GOT3 (cell line): ENCODE measurements around the gene CDC14A.
A peak's percentile ranks its signal among the peaks of the same experiment; 100 is the strongest.
"Not testable (repeated sequence)": the region's sequence is repeated elsewhere in the genome, so short reads cannot be mapped to it uniquely, and the experiment has no call there.

ENCODE experiments used
- DNase-seq: peaks from one replicate; lab custom pipeline; 2025; ENCODE audit warnings: mixed read lengths; lab: John Stamatoyannopoulos, UW

The CDC14A gene, protein sequence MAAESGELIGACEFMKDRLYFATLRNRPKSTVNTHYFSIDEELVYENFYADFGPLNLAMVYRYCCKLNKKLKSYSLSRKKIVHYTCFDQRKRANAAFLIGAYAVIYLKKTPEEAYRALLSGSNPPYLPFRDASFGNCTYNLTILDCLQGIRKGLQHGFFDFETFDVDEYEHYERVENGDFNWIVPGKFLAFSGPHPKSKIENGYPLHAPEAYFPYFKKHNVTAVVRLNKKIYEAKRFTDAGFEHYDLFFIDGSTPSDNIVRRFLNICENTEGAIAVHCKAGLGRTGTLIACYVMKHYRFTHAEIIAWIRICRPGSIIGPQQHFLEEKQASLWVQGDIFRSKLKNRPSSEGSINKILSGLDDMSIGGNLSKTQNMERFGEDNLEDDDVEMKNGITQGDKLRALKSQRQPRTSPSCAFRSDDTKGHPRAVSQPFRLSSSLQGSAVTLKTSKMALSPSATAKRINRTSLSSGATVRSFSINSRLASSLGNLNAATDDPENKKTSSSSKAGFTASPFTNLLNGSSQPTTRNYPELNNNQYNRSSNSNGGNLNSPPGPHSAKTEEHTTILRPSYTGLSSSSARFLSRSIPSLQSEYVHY

DNA sequence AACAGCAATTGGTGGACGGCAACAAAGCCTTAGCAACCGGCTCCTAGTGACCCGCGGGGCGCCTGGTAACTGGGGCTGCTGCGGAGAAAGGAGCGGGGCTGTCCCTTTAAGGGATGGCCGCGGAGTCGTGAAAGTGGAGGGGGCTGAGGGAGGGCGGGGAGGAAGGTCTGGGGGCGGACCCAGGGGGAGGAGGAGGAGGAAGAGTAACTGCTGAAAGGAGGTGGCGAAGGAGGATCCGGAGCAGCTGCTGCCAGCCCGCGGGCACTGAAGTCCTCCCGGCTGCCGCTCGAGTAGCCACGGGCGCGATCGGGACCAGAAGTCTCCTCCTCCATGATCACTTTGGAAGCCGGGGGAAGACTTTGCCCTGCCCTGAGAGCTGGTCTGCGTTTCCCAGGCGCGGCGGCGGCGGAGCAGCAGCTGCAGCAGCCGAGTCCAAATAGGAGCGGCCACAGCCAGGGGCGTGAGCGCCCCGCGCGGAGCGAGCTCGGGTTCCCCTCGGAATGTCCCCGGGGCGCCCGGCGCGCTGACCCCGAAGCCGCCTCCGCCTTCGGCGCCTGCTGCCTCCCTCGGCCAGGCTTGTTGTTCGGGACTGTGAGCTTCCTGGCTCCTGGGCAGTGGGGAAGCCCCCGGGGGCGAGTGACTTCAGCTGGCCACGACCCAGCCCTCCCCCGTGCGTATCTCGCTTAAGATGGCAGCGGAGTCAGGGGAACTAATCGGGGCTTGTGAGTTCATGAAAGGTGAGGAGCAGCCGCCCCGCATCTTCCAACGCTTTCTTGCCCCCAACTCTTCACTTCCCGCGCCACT, at the start of gene CDC14A:
TSS of gene CDC14A (plus strand) at position 240 of the 804 bp plus-strand sequence. CDS start at position 689, 449 bp downstream.
- DNase-seq = peak; percentile 38

DNA sequence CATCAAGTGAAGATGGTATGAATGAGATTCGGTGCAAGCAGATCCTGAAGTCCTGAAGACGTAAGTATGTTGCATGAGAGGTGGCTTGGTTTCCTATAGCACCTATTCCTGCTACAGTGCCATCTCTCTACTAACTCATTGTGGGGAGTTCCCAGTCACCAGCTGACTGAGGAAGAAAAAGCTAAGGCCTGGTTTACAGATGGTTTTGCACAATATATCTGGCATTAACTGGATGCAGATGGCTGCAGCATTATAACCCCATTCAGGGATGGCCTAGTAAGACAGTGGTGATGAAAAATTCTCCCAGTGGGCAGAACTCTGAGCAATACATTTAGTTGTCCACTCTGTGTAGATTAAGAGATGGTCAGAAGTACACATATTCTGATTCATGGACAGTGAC, 49.6 kb upstream of the CDC14A start:
- DNase-seq = no peak

DNA sequence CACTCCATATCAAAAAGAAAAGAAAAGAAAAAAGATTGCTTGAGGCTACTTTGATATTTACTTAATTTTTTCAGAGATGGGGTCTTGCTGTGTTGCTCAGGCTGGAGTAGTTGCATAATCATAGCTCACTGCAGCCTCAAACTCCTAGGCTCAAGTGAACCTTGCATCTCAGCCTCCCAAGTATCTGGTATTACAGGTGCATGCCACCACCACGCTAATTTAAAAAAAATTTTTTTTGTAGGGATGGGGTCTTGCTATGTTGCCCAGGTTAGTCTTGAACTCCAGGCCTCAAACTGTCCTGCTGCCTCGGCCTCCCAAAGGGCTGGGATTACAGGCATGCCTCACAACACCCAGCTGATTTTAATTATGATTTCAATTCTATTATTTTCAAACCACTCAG, 48.1 kb upstream of the CDC14A start:
- no peak for DNase-seq

DNA sequence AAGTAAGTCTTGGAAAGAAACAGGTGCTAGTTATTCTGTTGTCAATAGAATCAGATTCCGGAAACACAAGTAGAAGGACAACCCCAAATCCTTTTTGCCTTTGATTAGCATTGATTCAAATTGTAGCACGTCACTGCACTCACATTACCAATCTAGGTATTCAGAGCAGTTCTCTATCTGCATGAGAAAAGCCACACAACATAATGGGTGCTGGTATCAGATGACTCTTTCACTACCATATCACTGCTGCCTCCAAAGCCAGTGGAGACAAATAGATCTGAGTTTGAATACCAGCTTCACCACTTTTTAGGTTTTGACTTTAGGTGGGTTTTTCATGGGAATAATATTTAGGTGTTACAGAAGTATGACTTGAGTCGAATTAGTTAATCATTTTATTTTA, 47.4 kb upstream of the CDC14A start:
- DNase-seq = no peak

DNA sequence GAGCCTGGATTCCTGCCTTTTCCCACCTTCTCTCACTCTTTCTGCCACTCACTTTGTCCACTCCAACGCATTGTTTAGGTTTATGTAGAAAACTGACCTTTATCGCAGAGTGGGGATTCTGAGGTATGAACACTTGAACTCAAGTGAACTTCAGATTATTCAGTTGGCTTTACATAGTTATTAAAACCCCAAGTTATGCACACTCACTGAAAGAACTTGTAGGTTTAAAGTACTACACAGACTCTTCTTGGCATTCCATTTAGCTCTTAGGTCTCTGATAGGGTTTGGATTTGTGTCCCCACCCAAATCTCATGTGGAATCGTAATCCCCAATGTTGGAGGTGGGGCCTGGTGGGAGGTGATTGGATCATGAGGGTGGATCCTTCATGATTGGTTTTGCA, 46.4 kb upstream of the CDC14A start:
- DNase-seq = no peak

DNA sequence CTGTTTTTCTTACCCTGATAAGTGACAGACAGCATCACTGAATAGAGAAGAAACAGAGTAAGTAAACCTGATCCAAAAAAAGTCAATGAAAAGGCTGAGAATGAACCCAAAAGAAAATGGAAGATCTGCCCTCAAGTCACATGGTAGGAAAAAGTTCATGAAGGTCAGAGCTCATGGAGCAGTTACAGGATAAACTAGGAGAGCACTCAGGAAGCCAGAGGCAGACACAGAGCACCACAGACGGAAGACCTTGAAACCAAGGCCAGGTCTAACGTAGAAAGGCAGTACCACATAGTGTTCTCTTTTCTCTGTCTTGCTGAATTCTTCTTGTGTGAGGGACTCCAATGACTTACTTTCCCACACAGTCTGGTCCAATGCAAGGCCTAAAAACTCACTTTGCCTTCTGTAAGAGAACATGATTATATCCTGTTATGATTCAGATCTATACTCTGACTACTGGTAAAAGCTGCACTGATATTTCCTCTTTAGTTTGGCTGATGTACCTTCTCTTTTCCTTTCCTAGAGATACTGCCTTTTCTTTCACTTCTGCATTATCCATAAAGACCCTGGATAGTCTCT, 45.5 kb upstream of the CDC14A start:
- no peak for DNase-seq

DNA sequence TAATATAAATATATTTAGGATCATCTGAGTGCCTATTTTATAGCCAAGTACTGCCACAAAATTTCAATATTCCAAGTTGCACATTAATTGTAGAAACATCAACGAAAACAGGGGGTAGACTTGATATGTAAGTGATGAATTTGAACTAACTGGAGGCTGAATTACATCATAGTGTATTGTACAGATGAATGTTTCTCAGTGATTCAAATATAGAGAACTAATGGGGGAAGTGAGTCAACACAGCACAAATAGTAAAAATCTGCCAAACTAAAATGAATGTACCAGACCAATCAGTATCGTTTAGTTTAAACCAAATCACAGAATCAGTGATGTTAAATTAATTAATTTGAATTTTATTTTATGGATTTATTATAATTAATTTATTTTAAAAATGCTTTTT, 43.5 kb upstream of the CDC14A start:
- no peak for DNase-seq

DNA sequence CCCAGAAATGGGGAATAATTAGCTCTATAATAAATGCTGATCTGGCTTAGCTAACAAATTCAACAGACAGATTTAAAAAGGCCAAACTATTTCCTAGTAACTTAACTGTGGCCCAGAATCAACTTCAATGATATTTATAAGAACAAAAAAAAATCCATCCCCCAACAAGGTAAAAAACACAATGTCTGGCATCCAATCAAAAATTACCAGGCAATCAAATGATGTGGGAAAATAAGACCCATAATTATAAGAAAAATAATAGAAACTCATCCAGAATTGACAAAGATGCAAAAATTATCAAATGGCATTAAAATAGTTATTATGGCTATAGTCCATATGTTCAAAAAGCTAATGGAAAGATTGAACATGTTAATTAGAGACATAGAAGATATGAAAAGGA, 42.4 kb upstream of the CDC14A start:
- no peak for DNase-seq

DNA sequence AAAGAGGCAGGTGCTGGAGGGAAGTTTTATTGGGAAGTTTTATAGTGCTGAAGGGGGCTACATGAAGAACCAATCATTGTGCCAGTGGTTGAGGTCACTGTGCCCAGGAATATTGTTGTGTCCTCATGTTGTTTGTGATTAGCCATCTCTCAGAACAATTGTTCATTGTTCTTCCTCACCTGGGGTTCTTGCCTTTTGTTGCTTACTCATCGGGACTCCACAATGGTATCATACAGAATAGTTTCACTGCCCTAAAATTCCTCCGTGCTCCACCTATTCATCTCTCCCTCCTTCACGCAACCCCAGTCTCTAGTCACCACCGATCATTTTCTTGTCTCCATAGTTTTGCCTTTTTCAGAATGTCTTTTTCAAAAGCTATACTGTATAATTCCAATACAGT, 38.9 kb upstream of the CDC14A start:
- DNase-seq = no peak

DNA sequence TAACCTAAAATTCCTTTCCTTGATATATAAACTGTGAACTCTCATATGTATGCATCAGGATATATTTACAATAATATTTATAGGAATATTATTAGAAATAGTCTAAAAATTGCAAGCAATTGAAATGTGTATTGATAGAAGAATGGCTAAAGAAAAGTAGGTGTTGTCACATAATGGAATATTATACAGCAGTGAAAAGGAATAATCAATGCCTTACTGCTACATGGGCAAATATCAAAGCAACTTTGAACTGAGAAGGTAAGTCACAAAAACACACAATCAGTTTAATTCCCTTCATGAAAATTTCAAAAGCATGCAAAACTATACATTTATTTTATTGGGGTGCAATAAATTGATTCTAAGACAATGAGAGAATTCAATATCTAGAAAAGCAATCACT, 35.7 kb upstream of the CDC14A start:
- DNase-seq = no peak

DNA sequence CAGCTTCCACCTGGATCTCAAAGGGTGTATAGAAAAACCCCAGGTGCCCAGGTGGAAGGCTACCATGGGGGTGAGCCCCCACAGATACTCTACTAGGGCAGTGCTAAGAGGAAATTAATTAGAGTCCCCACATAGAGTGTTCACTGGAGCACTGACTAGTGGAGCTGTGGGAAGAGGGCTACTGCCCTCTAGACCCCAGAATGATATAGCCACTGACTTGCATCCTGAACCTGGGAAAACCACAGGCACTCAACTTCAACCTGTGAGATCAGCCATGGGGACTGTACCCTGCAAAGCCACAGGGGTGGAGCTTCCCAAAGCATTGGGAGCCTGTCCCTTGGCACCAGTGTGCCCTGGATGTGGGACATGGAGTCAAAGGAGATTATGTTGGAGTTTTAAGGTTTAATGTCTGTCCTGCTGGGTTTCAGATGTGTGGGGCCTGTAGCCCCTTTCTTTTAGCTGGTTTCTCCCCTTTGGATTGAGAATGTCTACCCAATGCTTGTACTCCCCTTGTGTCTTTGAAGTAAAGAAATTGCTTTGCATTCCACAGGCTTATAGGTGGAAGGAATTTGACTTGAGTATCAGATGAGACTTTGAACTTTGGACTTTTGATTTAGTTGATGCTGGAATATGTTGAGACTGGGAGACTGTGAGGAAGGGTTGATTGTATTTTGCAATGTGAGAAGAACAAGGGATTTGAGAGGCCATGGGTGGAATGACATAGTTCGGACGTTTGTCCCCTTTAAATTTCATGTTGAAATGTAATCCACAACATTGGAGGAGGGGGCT, 31.8 kb upstream of the CDC14A start:
- DNase-seq = no peak

DNA sequence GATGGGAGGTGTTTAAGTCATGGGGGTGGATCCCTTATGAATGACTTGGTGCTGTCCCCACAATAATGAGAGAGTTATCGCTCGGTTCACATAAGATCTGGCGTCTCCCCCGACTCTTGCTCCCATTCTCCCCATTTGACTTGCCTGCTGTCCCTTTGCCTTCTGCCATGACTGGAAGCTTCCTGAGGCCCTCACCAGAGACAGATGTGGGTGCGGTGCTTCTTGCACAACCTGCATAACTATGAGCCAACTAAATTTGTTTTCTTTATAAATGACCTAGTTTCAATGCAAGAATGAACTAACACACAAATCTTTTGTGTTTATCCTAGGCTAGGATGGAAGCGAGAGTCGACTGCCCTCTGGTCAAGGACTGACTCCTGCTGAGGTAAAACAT, 31.2 kb upstream of the CDC14A start:
- no peak for DNase-seq

DNA sequence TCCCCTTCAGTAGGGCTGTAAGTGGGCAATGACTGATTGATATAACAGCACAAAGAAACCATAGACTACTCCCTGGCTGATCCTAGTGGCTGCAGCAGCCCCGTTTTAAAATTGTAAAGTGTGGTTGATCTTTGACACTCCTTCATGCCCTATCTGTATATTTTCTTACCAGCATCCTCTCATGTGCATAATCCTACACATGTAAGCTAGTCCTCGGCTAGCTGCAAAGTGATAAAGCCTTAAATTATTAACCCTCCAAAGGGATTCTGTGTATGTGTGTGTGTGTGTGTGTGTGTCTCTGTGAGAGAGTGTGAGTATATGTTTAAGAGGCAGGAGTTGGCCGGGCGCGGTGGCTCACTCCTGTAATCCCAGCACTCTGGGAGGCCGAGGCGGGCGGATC, 30.8 kb upstream of the CDC14A start:
- DNase-seq = no peak

DNA sequence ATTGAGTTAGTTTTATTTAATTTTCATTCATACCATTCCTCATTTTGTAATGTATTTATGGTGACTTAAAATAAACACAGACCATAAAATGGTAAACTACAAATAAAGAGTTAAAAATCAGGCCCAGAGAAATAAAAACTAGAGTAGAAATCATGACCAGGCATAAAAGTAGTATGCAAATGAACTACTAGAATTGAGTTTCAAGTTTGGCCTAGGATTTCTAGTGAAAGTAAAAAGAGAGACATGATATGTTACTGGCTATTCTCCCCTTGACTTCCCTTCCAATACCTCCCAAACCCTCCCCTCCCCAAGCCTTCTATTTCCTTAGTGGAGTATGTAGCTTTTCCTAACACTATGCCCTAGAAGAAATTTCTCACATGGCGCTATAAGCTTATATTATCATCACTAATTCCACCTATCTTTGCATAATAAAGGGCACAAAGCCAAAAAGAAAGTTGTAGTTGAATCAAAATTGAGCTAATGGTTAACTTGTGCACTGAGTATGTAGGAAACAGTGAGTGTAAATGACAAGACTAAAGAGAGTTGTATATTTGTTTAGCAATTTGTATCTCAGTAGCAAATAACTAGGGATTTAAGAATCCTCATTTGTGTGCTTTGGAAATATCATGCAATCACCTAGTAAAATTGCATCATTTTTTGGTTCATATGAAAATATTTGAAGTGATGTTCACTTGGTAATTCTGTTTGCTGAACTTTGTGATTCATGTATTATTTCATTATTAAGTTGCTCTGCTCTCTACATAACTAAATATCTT, 29.7 kb upstream of the CDC14A start:
- DNase-seq = no peak

DNA sequence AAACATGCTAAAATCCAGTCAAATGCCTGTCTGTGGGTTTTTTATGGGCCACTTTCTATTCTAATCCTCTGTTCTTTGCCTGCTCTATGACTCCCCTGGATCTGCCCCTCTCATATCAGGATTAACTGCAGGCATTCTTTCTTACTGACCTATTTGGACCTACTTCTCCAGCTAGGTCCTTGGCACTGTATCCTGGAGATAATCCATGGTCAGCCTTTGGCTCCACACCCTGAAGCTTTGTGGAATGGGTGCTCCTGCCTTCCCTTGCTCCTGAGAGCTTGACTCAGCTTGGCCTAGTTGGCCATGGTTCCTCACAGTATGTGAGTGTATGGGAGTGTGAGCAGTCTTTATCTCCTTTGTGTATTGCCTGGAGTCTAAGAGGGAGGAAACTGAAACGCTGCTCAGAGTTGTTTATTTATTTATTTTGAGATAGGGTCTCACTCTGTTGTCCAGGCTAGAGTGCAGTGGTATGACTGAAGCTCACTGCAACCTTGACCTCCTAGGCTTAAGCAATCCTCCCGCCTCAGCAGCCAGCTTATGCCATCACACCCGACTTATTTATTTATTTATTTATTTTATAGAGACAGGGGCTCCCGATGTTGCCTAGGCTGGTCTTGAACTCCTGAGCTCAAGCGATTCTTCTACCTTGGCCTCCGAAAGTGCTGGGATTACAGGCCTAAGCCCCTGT, 28.7 kb upstream of the CDC14A start:
- DNase-seq = no peak

DNA sequence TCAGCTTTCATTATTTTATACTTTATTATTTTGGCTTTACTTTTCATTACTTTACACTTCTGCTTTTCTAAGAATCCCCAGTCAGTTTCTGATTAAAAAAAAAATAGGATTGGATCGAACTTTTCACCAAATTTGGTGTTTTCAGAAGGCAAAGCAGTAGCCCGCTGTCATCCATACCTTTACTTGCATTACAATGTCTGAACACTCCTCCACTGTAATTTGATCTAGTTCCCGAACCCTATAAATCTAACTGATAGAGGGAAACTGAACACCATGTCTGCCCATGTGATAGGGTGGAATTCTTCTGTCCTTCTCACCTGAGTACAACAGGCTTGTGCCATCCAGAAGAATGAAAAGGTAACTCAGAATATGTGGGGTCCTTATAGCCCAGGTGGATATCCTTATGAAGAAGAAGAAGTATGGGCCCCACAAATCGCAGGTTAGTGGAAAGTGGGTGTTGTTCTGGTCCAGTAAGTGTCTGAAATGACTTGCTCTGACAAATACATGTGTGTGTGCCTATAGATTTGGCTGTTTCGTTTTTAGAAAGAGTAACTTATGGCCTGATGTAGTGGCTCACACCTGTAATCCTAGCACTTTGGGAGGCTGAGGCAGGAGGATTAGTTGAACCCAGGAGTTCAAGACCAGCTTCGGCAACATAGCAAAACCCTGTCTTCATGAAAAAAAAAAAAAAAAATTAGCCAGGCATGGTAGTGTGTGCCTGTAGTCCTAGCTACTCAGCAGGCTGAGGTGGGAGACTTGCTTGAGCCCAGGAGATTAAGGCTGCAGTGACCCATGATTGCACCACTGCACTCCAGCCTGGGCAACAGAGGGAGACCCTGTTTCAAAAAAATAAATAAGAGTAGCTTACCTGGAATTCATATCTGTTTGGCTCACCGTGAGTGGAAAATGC, 26.6 kb upstream of the CDC14A start:
- no peak for DNase-seq

DNA sequence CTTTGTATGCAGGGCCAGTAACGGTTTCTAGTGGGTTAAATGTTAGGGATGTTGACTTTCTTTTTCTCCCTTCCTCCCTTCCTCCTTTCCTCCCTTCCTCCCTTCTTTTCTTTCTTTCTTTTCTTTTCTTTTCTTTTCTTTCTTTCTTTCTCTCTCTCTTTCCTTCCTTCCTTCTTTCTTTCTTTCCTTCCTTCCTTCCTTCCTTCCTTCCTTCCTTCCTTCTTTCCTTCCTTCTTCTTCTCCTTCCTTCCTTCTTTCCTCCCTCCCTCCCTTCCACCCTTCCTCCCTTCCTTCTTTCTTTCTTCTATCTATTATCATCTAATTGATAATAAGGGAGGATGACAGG, 26.0 kb upstream of the CDC14A start:
- DNase-seq = not testable (repeated sequence)

DNA sequence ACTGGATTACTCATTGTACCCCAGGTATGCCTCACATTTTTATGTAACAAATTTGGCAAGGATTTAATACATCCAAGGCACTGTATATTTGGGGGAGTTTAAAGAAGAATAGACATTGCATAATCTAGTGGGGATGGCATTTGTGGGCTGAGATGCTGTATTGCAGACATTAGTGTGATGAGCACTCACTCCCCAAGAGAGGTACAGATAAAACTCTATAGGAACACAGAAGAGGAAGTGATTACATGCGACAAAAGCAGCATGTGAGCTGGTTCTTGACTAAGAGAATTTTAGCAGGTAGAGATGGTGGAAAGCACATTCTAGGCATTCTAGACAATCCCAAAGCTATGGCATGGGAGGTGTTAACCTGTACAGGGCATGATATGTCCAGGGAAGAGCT, 24.2 kb upstream of the CDC14A start:
- no peak for DNase-seq

DNA sequence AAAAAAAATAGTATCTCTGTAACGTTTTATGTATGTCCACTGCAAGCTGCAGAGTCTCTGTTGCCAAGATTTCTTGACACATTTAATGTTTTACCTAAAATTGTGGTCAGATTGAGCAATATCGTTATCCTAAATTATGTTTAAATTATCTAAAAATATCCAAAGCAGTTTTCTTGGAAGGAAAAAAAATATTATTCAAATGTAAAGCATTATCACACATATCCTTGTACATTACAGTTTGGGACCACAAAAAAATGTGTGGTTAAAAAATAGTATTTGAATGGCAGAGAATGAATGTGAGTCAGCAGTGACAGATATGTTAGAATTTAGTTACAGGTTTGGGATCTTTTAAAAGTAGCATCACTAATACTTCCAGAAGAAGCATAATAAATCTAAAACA, 21.2 kb upstream of the CDC14A start:
- not testable (repeated sequence) for DNase-seq
